ENCODE measurements around the gene MACIR.

- TF ChIP-seq YY1 (IDR thresholded peaks at IDR 0.05; ENCODE audit: low read depth, low read length) = no peak
- no peak for TF ChIP-seq JUNB (IDR thresholded peaks at IDR 0.05)
- no peak for TF ChIP-seq GABPA (IDR thresholded peaks at IDR 0.05; ENCODE audit: low read depth)
- TF ChIP-seq POLR2A (IDR thresholded peaks at IDR 0.05; ENCODE audit: low read depth, low read length) = no peak
- TF ChIP-seq BACH1 (IDR thresholded peaks at IDR 0.05; ENCODE audit: borderline replicate concordance) = no peak
- TF ChIP-seq SIX5 (IDR thresholded peaks at IDR 0.05; ENCODE audit: low read depth, low read length, severe bottlenecking) = no peak
- no peak for TF ChIP-seq CTCF (IDR thresholded peaks at IDR 0.05 in 2 of 3, conservative IDR thresholded peaks at IDR 0.05 in 1 of 3; ENCODE audit: control insufficient read depth in 2 of 3, extremely low read depth in 1 of 3, insufficient read depth in 1 of 3, low read depth in 3 of 3, low read length in 3 of 3)
- TF ChIP-seq NFIC (IDR thresholded peaks at IDR 0.05; ENCODE audit: low read depth, low read length) = no peak
- no peak for TF ChIP-seq ESRRA (IDR thresholded peaks at IDR 0.05; ENCODE audit: low read length)
- no peak for TF ChIP-seq SP1 (IDR thresholded peaks at IDR 0.05; ENCODE audit: low read depth, low read length)
- TF ChIP-seq ETV6 (conservative IDR thresholded peaks at IDR 0.05 in 1 of 2, IDR thresholded peaks at IDR 0.05 in 1 of 2; ENCODE audit: borderline replicate concordance in 1 of 2, low read depth in 1 of 2) = no peak
Measured at GRCh38 chr5:103254921-103255320, 3.6 kb upstream of the MACIR start.
